GM19463 (cell line): ENCODE results near the gene DCUN1D5.

Experiments
- ATAC-seq: cut with Tn5 transposase; IDR thresholded peaks from one replicate; pipeline ENCODE4 v1.9.1; 2021; ENCODE audit warnings: mild to moderate bottlenecking, moderate library complexity; ENCODE audit not compliant: unreplicated experiment

The DCUN1D5 gene

DNA sequence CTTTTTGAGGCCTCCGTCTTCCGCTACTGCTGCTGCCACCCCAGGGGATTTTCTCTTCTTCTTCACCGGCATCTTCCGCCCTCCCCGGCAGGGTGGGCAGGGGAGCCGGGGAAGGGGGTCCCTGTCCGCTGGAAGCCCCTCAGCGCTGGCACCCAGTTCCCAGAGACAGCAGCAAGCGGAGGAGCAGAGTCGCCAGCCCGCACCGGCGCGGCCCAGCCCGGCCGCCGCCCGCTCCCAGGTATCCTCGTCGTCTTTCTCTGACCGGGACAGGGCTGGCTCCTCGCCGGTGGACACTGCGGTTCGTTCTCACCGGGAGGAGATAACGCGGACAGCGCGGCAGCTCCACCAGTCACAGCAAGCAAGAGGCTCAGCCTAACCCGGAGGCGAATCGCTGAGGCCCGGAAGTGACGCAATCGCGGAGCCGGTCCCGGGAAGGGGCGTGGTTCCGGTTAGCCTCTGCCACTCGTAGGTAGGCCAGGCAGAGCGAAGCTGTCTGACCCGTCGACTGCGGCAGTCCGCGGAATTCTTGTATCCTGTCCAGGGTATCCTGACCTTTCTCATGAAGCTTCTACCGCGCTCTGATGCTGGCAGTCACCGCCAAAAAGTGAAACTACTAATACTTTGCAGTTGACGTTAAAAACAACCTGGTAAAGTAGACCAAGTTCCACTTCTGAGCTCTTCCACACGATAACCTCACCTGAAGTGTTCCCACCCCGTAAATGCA is at the start of gene DCUN1D5:
TSS of gene DCUN1D5 (minus strand) at position 360 of the 724 bp plus-strand sequence. CDS start at position 72, 288 bp downstream.
- peak; percentile 99 for ATAC-seq

DNA sequence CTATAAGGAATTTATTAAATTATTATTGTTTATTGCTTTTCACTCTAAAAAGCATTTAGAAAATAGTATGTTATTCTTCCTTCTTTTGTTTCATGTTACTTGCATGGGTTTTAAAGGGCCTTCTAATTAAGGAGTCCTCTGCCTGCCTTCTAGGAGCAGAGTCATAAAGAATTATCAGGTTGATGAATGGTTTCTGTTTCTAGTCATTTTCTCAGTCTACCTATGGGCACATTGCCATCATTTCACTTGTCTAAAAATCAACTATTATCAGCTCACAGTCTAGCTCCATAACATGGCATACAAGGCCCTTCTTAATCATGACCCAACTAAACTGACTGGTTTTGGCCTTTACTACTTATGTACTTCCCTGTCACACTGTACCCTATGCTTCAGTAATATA is 33.5 kb upstream of the DCUN1D5 start:
- no peak for ATAC-seq

DNA sequence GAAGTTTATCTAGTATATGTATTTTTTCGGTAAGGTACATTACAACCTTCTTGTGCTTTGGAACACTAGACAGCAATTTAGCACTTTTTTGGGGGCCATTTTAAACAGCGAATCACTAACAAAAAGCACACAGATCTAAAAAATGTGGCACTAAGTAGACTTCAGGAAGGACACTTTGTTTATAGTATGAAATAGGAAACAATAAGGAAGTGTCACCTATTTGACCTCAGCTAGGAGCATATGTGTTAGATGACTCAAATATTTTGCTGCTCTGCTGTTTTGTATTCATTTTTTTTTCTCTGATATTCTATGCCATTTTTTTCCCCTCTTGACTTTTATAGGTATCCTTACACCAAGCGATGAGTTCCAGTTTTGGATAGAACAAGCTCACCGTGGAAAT is 22.9 kb upstream of the DCUN1D5 start:
- ATAC-seq, result no peak

DNA sequence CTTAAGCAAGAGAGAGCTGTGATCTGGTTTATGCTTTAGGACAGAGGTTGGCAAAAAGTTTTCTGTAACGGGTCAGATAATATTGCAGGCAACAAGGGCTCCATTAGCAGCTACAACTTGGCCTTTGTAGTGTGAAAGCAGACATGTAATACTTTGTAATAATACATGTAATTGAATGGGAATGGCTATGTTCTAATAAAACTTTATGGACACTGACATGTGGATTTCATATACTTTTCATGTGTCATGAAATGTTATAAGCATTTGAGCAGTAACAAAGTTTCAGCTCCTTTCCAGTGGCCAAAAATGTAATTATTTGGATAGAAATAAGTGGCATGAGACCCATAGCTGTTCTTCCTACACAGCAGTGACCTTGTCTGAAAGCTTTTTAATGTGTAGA is 20.4 kb upstream of the DCUN1D5 start:
- no peak for ATAC-seq

DNA sequence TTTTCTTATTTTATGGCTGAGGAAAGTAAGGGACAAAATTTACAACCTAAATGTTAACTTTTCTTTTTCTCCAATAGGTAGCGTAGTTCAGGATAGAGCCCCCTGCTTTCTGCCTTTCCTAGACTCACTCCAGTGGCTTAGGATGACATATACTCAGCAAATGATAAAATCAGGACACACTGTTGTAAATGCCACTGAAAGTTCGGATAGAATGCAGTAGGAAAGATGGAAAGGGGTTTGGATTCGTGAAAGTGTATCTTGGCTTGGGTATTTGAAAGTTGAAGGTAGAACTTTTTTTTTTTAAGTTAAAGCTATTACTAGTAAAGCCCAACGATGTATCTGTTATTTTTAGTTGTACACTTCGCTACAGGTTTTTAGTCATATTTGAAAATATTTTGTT is 19.4 kb upstream of the DCUN1D5 start:
- ATAC-seq, result no peak

DNA sequence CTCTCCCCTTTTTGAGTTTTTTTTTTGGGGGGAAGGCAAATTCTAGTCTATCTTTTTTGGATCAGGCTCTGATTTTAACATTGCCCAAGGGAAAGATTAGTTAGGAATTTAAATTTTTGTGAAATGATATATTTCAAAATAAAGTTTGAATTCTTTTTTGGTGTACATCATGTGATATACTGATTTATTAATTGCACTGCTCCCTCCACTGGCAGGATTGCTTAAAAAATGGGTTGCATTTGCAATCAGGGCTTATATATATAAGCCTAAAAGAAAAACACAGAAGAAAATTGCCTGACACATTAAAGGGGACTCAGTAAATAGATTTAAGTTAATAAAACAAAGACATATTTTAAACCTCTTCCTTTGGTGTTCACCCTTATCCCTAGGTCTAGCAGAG is 18.4 kb upstream of the DCUN1D5 start:
- no peak for ATAC-seq

DNA sequence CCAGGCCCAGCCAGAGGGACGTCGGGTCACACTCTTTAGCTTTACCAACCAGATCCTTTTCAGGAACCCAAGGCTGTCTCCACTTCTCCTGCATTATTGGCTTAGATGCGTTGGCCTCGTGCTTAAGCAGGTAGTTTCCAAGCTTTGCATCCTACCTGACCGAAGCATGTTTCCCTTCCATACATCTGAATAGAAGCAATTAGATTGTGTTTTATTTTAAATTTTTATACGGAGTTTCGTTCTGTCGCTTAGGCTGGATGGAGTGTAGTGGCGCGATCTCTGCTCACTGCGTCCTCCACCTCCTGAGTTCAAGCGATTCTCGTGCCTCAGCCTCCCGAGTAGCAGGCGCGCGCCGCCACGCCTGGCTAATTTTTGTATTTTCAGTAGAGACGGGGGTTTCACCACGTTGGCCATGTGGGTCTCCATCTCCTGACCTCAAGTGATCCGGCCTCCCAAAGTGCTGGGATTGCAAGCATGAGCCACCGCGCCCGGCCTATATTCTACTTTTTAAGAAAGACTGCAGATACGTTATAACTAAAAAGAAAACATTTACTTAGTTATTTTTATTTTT is 17.9 kb upstream of the DCUN1D5 start:
- no peak for ATAC-seq

DNA sequence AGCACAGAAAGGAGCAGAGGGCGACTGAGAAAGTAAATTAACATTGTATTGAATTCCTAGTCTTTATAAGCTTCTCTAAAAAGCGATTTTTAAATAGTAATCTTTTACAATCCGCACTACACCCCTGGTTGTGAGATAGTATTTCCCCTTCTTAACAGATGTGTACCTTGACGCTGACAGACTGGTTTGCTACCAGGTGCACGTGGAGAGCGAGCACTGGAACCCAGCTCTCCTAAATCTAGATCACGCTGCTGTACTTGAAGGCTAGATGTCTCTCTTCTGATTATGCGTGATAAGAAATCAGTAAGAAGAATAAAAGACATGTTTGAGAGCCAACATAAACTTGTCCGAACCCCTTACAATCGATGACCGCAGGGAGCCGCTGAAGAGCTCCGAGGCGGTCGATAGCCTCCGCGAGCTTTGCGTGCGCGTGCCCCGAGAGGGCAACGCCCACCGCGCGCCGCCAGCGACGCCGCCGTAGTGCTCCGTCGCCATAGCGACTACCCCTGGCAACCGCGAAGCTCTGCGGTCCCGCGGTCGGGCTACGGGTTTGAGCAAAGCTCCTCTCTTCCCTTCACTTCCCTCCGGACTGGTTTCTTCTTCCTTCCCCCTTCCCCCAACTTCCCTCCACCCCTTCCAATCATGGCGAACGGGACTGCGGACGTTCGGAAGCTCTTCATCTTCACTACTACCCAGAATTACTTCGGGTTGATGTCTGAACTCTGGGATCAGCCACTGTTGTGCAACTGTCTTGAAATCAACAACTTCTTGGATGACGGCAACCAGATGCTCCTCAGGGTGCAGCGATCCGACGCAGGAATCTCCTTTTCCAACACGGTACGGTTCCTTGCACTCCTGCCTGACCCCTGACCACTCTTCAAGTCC is 17.2 kb upstream of the DCUN1D5 start, which contains the start of gene DYNC2H1:
TSS of gene DYNC2H1 (plus strand) at position 494 of the 885 bp plus-strand sequence. CDS start at position 643, 149 bp downstream.
- ATAC-seq, result peak; percentile 100

DNA sequence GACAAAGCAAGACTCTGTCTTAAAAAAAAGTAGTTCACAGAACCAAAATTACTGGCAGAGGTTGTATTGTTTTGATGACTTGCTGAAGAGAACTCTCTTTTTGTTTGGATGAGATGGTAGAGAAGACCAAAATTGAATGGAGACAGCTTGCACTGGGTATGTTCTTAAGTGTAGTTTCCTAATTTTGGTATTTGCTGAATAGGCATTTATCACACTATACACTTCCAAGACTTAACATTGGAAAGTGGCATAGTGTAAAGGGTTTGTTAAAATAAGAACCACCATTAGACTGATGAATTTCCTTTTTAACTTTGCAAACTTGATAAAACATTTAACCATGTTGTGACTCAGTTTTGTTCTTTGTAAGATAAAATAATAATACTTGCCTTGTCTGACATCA is 5.3 kb upstream of the DCUN1D5 start:
- no peak for ATAC-seq

DNA sequence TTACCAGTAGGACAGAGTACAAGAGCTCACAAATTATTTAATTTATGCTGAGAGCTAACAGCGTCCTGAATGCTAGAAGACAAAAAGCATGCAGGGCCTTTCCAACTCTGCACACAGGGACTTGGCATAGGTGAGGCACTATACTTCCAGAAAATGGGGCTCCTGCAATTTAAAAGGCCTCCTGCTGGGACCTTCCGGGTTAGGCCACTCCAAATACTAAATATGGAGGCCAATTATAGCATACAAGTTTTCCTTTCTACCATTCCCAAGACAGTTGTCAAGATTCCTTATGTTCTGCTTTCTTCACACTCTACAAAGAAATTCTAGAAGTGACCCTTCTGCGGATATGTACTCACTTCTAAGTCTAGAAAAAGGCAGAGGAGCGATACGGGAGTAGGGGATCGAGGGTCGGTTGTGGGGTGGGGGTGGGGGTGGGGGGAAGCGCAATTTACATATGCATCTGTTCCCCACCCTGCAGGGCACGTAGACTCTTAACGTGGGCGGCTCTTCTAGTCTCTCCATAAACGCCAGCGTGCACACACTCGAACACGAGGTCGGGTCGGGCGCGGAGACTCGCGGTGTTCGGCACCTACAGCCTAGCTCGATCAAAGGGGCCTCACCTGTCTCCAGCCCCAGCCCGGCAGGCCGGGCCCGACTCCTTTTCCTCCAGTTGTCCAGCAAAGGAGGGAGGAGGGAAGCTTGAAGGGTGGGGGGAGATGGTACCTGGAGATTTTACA is 728 bp downstream of the DCUN1D5 start:
- peak; percentile 34 for ATAC-seq

DNA sequence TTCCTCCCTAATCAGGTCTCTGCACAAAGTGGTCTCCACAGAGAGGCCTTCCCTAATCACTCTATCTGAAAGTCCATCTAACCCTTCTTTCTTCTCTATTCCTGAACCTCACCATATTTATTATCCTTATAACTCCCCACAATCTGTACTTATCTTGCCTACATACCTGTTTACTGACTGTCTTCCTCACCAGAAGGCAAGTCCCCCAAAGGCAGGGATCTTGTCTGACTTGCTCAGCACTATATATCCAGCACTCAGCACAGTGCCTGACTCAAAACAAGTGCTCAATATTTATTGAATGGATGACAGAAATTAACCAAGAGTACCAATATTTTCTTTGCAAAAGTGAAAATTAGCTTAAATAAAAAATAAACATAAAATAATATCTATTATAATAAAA is 5.5 kb downstream of the DCUN1D5 start:
- no peak for ATAC-seq

DNA sequence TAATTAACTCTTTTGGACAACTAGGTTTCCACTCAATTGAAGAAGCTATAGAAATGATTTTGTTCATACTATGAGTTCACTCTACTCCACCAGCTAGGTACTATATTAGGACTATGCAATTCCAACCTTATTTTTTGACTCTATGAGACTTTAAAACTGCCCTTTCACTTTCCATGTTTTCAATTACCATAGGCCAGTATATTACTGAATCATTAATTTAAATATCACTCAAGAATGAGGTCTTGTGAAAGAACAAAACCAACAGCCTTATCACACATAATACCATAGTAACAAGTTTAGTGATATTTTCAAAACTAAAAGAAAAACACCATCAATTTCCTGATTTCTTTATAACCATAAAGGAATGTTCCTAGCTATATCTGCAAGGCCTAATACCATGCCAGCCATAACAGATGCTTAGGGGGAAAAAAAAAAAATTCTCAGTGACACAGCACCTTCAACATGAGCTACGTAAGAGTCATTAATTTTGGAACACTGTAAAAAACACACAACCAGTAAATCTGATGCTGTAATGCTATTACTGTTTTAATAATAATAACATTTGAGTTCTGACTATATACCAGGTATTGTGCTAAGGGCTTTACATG is 6.1 kb downstream of the DCUN1D5 start:
- ATAC-seq, result no peak

DNA sequence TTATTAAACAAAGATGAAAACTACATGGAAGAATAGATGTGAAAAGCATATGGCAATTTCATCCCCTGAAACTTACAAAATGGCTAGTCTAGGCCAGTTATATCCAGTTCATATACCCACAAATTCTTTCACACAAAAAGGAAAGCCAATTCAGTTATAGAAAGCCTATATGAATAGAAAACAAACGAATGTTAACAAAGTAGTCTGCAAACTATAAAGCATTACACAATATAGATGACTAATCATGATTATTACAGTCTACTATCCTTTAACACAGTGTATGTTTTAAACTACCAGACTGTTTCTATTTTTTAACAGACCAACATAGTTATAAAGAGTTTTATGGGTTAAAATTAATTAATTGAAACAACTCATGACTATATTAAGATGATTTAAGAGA is 12.1 kb downstream of the DCUN1D5 start:
- ATAC-seq, result no peak

DNA sequence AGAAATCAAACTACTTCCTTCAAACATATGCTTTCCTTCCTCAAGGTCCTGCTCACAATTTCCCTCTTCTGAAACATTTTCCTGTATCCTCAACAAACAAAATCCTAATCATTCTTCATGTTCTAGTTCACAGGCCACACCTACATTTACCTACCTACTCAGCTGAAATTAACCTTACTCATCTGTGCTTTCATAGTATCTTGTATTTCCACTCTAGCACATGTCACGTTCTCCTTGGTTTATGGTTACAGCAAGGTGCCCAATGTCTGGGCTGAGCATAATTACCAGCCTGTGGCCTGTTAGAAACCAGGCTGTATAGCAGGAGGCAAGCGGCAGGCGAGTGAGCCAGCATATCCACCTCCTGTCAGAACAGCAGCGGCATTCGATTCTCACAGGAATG is 13.2 kb downstream of the DCUN1D5 start:
- no peak for ATAC-seq

DNA sequence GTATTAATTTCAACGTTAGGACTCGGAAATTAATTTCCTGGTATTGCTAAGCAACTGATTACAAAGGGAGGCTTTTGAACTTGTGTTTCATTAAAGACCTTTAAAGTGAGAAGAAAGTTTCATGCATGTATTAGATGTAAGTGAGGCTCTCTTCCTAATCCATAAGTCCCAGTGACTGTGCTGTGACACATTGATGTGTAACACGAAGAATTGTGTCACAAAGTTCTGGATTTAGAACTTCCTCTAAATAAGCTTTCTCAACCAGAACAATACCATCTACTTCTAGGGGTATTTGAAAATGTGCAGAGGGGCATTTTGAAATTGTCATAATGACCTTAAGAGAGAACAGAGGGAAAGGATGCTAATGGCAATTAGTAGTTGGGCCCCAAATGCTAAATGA is 14.4 kb downstream of the DCUN1D5 start:
- ATAC-seq, result no peak

DNA sequence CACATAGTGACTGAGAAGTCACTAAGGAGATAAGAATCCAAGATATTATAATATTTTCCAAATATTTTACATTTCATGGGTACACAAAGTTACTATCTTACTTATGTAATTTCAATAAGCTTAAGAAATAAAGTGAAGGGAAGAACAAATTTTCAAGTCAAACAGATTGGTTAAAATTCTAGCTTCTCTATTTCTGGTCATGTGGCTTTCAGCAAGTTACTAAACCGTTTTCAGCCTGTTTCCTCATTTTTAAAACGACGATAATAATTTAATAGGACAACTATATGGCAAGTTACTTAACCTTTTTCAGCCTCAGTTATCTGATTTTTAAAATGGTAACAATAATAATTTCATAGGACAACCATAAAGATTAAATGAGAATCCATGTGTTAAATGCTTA is 15.6 kb downstream of the DCUN1D5 start:
- no peak for ATAC-seq

DNA sequence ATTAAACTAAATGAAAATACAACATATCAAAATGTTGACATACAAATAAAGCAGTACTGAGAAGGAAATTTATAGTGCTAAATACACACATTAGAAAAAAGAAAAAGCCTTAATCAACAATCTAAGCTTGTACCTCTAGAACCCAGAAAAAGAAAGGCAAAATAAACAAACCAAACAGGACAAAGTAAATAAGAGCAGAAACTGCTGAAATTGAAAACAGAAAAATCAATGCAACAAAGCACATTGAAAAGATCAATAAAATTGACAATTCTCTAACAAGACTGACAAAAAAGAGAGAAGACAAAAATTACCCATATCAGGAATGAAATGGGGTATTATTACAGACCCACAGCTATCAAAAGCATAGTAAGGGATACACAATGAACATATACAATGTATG is 21.0 kb downstream of the DCUN1D5 start:
- no peak for ATAC-seq

DNA sequence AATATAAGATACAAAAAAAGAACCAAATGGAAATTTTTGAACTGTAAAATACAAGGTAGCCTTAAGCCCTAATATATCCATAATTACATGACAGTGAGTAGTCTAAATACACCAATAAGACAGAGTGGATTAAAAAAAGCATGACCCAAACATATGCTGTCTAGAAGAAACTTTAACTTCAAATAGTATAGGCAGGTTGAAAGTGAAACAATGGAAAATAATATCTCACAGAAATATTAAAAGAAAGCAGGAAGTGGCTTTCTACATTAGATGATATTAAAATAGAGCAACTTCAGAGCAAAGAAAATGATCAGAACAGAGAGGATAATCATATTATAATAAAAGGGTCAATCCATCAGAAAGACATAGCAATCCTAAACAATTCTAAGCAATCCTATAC is 21.8 kb downstream of the DCUN1D5 start:
- no peak for ATAC-seq

DNA sequence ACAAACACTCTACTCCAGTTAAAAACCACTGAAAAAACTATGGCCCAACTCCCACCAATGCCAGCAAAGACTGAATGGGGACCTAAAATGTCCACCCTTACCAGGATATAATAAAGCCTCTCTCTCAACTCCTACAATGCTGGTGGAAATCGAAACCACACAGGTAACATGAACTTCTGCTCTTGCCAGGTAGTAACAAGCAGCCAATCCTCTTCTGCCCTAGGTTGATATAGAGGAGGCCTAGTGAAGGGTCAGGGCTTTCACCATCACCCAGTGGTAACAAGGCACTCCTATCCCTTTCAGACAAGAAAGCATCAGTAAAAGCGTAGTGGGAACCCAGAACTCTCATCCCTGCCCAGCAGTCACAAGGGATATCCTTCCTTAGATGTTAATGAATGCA is 22.6 kb downstream of the DCUN1D5 start:
- no peak for ATAC-seq

DNA sequence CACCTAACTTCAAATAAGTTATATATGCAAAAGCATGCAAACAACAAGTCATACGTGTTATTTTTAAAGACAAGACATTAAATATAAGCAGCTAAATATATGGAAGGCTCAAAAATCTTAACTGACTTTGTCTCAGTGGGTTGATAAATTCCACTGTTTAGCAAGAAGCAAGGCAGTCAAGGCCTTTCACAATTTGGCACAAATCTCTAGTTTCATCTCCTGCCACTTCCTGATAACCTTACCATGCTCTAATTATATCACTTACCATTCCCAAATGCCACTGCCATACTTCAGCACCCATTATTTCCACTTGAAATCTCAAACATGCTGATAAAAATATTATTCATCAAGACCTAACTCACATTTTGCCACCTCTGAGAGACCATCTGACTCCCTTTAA is 24.8 kb downstream of the DCUN1D5 start:
- no peak for ATAC-seq

DNA sequence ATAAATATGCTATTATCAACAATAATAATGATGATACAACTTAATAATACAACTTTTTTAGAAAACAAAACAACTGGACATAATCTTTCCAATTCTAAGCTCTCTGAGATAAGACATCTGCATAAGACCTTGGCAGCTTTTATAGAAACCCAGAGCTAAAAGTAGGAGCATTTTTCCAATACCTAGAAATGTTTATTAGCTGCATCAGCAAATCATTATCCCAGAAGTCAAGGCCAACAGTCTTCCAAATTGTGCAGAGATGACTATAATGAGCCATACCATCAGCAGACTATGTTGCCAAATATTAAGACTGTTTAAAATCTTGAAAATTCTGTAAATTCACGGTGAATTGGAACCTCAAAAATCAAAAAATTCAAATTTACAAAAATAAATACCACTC is 30.3 kb downstream of the DCUN1D5 start:
- ATAC-seq, result no peak
